Renal pelvis (tissue), 4 donors: ENCODE results near the gene C12orf57. TPM values are rescaled to one million over a fixed set of nuclear protein-coding genes. Genes with fewer than 3 reads are reported as not detected.

Source experiments
- DNase-seq: peaks from one replicate; pipeline ENCODE4 v3.0.0-alpha.2; 2013
- polyA plus RNA-seq, 3 donors: library from polyadenylated mRNA; unstranded; fragments of 120-200 nt; gene quantifications; one replicate each; pipeline ENCODE4 v1.2.1, GENCODE V29; 2013; ENCODE audit not compliant: insufficient read length in 3 of 3

The C12orf57 gene
- polyA plus RNA-seq, 3 donors = 135 to 204 (median 158) TPM

- no peak for DNase-seq
Observed at GRCh38 chr12:6932766-6933165, 11.1 kb upstream of the C12orf57 start.

- DNase-seq = no peak
Observed at GRCh38 chr12:6934110-6934509, 9.7 kb upstream of the C12orf57 start.

- no peak for DNase-seq
Observed at GRCh38 chr12:6935371-6936193, 8.2 kb upstream of the C12orf57 start.

- DNase-seq = no peak
Observed at GRCh38 chr12:6936194-6936635, 7.6 kb upstream of the C12orf57 start.

- no peak for DNase-seq
Observed at GRCh38 chr12:6936636-6937480, 7.0 kb upstream of the C12orf57 start.

GRCh38 chr12:6937481-6938352 lies 6.1 kb upstream of the C12orf57 start:
- peak; percentile 95 for DNase-seq

GRCh38 chr12:6938353-6939190 lies 5.2 kb upstream of the C12orf57 start:
- DNase-seq = no peak

GRCh38 chr12:6939191-6939540 lies 4.7 kb upstream of the C12orf57 start:
- DNase-seq = no peak

GRCh38 chr12:6941267-6941666 lies 2.6 kb upstream of the C12orf57 start:
- no peak for DNase-seq

- no peak for DNase-seq
Observed at GRCh38 chr12:6941782-6942181, 2.0 kb upstream of the C12orf57 start.

- DNase-seq = no peak
Observed at GRCh38 chr12:6942331-6942665, 1.5 kb upstream of the C12orf57 start.

GRCh38 chr12:6943389-6943721 lies 467 bp upstream of the C12orf57 start:
- DNase-seq = peak; percentile 92

GRCh38 chr12:6944381-6945186 lies 762 bp downstream of the C12orf57 start:
- peak; percentile 94 for DNase-seq

- no peak for DNase-seq
Observed at GRCh38 chr12:6945613-6946012, 1.8 kb downstream of the C12orf57 start.

- DNase-seq = peak; percentile 90
Observed at GRCh38 chr12:6946033-6946919, 2.5 kb downstream of the C12orf57 start.

GRCh38 chr12:6946920-6947374 lies 3.1 kb downstream of the C12orf57 start:
- no peak for DNase-seq

- DNase-seq = no peak
Observed at GRCh38 chr12:6947615-6948014, 3.8 kb downstream of the C12orf57 start.

GRCh38 chr12:6948873-6949594 lies 5.2 kb downstream of the C12orf57 start:
- no peak for DNase-seq

- no peak for DNase-seq
Observed at GRCh38 chr12:6950401-6950801, 6.6 kb downstream of the C12orf57 start.
